Ammon's horn (tissue), 1 donor: ENCODE measurements around the gene PRR12.

Source experiments
- DNase-seq: peaks from one replicate; pipeline ENCODE4 v3.0.0-alpha.2; 2016; ENCODE audit warnings: low spot score

PRR12 gene

GRCh38 chr19:49590971-49591730, at the start of gene PRR12:
PRR12 (plus strand) TSS chr19:49591182; CDS start chr19:49591655, 473 bp downstream.
- DNase-seq = peak; percentile 74

GRCh38 chr19:49541914-49542313, 49.1 kb upstream of the PRR12 start:
- DNase-seq = no peak

- DNase-seq = no peak
These were observed 48.5 kb upstream of the PRR12 start for GRCh38 chr19:49542446-49542845.

GRCh38 chr19:49543032-49543431, 48.0 kb upstream of the PRR12 start:
- no peak for DNase-seq

GRCh38 chr19:49544154-49544553, 46.8 kb upstream of the PRR12 start:
- DNase-seq = no peak

GRCh38 chr19:49546825-49547565, 44.0 kb upstream of the PRR12 start:
- peak; percentile 92 for DNase-seq

GRCh38 chr19:49549045-49549444, 41.9 kb upstream of the PRR12 start:
- no peak for DNase-seq

GRCh38 chr19:49551531-49551930, 39.5 kb upstream of the PRR12 start:
- DNase-seq = peak; percentile 20

GRCh38 chr19:49552749-49553148, 38.2 kb upstream of the PRR12 start:
- DNase-seq = peak; percentile 53

GRCh38 chr19:49553451-49554271, 37.3 kb upstream of the PRR12 start:
- DNase-seq = no peak

GRCh38 chr19:49554701-49555181, 36.2 kb upstream of the PRR12 start:
- peak; percentile 15 for DNase-seq

GRCh38 chr19:49555600-49556411, 35.2 kb upstream of the PRR12 start:
- peak; percentile 28 for DNase-seq

GRCh38 chr19:49556412-49557398, 34.3 kb upstream of the PRR12 start:
- no peak for DNase-seq

GRCh38 chr19:49557641-49558325, 33.2 kb upstream of the PRR12 start:
- DNase-seq = no peak

- DNase-seq = no peak
These were observed 32.4 kb upstream of the PRR12 start for GRCh38 chr19:49558591-49558990.

- no peak for DNase-seq
These were observed 31.5 kb upstream of the PRR12 start for GRCh38 chr19:49559443-49559842.

GRCh38 chr19:49559928-49560327, 31.1 kb upstream of the PRR12 start:
- no peak for DNase-seq

- peak; percentile 85 for DNase-seq
These were observed 30.6 kb upstream of the PRR12 start for GRCh38 chr19:49560358-49560900.

GRCh38 chr19:49564616-49565045, 26.4 kb upstream of the PRR12 start:
- no peak for DNase-seq
